Coronary artery (tissue), 2 donors: ENCODE results near the gene PGAM5.
"Not testable (repeated sequence)": the region's sequence is repeated elsewhere in the genome, so short reads cannot be mapped to it uniquely, and the experiment has no call there.

Experiments used
- DNase-seq: peaks from one replicate; pipeline ENCODE4 v3.0.0-alpha.2; 2017; ENCODE audit warnings: low spot score
- H3K27ac ChIP-seq, 2 donors: fragments of 200-600 bp; sonication (generic); one replicate each; pipeline ENCODE4 v1.5.1; 2016 to 2019
- H3K4me3 ChIP-seq: fragments of 200-600 bp; sonication (generic); 2 replicates; pipeline ENCODE4 v1.5.1; 2016; ENCODE audit warnings: mild to moderate bottlenecking, moderate library complexity
- CTCF ChIP-seq: fragments of 200-600 bp; sonication (generic); IDR thresholded peaks from one replicate; pipeline ENCODE4 v1.5.1; 2019; ENCODE audit warnings: antibody characterized with exemption

Gene PGAM5

GRCh38 chr12:132747395-132747794 is 36.8 kb downstream of the PGAM5 start:
- TF ChIP-seq CTCF = no peak
- no peak overlapping the region for H3K4me3 ChIP-seq
- no peak overlapping the region for H3K27ac ChIP-seq
- DNase-seq = no peak

- TF ChIP-seq CTCF = no peak
- DNase-seq = no peak
- H3K4me3 ChIP-seq = no peak overlapping the region
- H3K27ac ChIP-seq = no peak overlapping the region
These were observed 37.3 kb downstream of the PGAM5 start for GRCh38 chr12:132747896-132748295.

GRCh38 chr12:132748319-132748718 is 37.7 kb downstream of the PGAM5 start:
- Histone ChIP-seq H3K4me3 (no peak overlapping the region), H3K27ac (no peak overlapping the region)
- DNase-seq = no peak
- TF ChIP-seq CTCF = no peak

GRCh38 chr12:132753670-132754069 is 43.0 kb downstream of the PGAM5 start:
- not testable (repeated sequence) for DNase-seq, H3K27ac ChIP-seq, H3K4me3 ChIP-seq

GRCh38 chr12:132754160-132754932 is 43.7 kb downstream of the PGAM5 start:
- DNase-seq = no peak
- H3K27ac ChIP-seq = no peak overlapping the region

GRCh38 chr12:132758825-132759224 is 48.2 kb downstream of the PGAM5 start:
- H3K4me3 ChIP-seq, DNase-seq, H3K27ac ChIP-seq: not testable (repeated sequence)

More at GRCh38 chr12:132754160-132754932, 43.7 kb downstream of the PGAM5 start:
- no peak overlapping the region for H3K4me3 ChIP-seq
- no peak for TF ChIP-seq CTCF

GRCh38 chr12:132759359-132759758 is 48.7 kb downstream of the PGAM5 start:
- Histone ChIP-seq H3K4me3 (no peak overlapping the region), H3K27ac (no peak overlapping the region)
- no peak for TF ChIP-seq CTCF

GRCh38 chr12:132761032-132761920 is 50.6 kb downstream of the PGAM5 start, which contains the start of gene ANKLE2:
TSS of gene ANKLE2 (minus strand) at chr12:132761832. CDS start at chr12:132761798, 34 bp downstream.
- H3K4me3 ChIP-seq = peak within 1 kb of the TSS; percentile 99
- DNase-seq = peak; percentile 81
- peak within 1 kb of the TSS; percentile 92 to 98 for H3K27ac ChIP-seq
- TF ChIP-seq CTCF = no peak

More at GRCh38 chr12:132759359-132759758, 48.7 kb downstream of the PGAM5 start:
- DNase-seq = no peak
